ENCODE data around the gene GAL3ST1. TPM values are rescaled to one million over a fixed set of nuclear protein-coding genes. Genes with fewer than 3 reads are reported as not detected.
"Not testable (repeated sequence)": the region's sequence is repeated elsewhere in the genome, so short reads cannot be mapped to it uniquely, and the experiment has no call there.

The GAL3ST1 gene
- total and polyA plus RNA-seq, 5 experiments from 2014 or later = 1.1 to 2.7 (median 1.6) TPM; not detected in 2

- DNase-seq = peak in 1 of 10 donors; percentile 32
- H3K36me3 Mint-ChIP-seq = no peaks in the 10 kb centered on the region
- H3K4me1 Mint-ChIP-seq = no peaks in the 10 kb centered on the region
- H3K4me3 Mint-ChIP-seq = no peak overlapping the region
- ATAC-seq = no peak
- H3K9me3 Mint-ChIP-seq = no peaks in the 10 kb centered on the region
- POLR2A ChIA-PET = no interaction called here
- no peak overlapping the region for H3K27ac Mint-ChIP-seq
- no peaks in the 10 kb centered on the region for H3K27me3 Mint-ChIP-seq
These were observed 18.1 kb downstream of the GAL3ST1 start for GRCh38 chr22:30556388-30556787.

DNA sequence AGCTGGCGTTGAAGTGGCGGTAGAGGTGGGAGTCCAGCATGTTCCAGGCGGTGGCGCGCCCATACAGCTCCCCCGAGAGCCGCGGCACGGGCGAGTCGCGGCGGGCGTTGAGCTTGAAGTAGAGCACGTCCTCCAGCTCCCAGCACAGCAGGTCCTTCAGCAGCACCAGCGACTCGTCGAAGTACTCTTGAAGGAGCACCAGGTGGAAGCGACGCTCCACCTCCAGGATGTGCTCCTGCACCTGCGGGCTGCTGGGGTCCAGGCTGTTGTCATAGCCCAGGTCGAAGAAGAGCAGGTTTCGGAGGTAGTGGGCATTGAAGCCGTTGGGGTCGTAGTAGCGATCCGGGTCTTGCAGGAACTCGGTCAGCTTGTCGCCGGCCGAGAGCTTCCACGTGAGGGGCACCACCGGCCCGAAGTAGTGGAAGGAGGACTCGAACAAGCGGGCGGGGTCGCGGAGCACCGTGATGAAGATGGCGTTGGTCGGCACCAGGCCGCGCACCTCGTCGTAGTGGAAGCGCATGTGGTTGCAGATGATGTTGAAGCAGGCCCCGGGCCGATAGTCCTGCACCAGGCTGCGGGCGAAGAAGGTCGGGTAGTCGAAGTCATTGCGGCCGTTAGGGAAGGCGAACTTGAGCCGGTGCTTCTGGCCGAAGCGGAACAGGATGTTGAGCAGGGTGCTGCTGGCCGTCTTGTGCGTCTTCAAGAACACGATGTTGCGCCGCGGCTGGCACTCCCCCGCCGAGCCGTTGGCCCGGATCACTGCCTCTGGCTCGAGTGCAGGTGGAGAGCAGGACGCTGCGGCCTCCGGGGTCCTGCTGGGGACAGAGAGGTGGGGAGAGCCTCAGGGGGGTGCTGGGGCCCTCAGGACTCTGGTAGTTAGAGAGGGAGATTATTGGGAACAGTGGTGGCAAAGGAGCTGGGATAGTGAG is 18.9 kb downstream of the GAL3ST1 start:
- no peaks in the 10 kb centered on the region for H3K9me3 Mint-ChIP-seq
- H3K4me1 Mint-ChIP-seq = no peaks in the 10 kb centered on the region
- H3K27ac Mint-ChIP-seq = peak overlapping the region in 1 of 10 donors; percentile 43
- ATAC-seq = no peak
- no peaks in the 10 kb centered on the region for H3K27me3 Mint-ChIP-seq
- H3K4me3 Mint-ChIP-seq = no peak overlapping the region
- no peaks in the 10 kb centered on the region for H3K36me3 Mint-ChIP-seq
- POLR2A ChIA-PET = no interaction called here
- peak in 1 of 10 donors; percentile 54 for DNase-seq

GRCh38 chr22:30553971-30554370 is 20.5 kb downstream of the GAL3ST1 start:
- Mint-ChIP-seq H3K27ac (peak overlapping the region in 2 of 10 donors; percentile 17 to 33), H3K27me3 (peaks cover 0 to 4% (median under 1%) of the 10 kb centered on the region in 5 donors), H3K9me3 (no peaks in the 10 kb centered on the region), H3K36me3 (no peaks in the 10 kb centered on the region), H3K4me1 (no peaks in the 10 kb centered on the region), H3K4me3 (no peak overlapping the region)
- POLR2A ChIA-PET = no interaction called here
- ATAC-seq (no peak), DNase-seq (no peak)

DNA sequence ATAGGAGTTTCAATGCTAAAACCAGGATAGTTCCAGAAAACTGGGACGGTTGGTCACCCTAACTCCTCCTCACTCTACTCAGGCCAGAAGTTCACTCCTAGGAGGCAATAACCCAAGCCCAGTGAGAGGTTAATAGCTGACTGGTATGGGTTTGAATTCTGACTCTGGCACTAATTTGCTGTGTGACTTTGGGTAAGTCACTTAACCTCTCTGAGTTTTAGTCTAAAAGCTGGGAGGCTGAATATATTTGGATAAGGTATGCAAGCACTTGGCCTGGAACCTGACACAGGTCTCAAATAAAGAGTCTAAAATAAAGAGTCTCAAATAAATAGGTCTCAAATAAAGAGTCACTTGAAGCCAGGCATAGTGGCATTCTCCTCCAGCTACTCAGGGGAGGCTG is 21.7 kb downstream of the GAL3ST1 start:
- Mint-ChIP-seq H3K4me1 (no peaks in the 10 kb centered on the region), H3K36me3 (no peaks in the 10 kb centered on the region), H3K27ac (no peak overlapping the region), H3K9me3 (no peaks in the 10 kb centered on the region), H3K4me3 (no peak overlapping the region), H3K27me3 (peaks cover 0 to 11% (median 4%) of the 10 kb centered on the region in 5 donors)
- no peak for DNase-seq
- no peak for ATAC-seq
- POLR2A ChIA-PET = no interaction called here

DNA sequence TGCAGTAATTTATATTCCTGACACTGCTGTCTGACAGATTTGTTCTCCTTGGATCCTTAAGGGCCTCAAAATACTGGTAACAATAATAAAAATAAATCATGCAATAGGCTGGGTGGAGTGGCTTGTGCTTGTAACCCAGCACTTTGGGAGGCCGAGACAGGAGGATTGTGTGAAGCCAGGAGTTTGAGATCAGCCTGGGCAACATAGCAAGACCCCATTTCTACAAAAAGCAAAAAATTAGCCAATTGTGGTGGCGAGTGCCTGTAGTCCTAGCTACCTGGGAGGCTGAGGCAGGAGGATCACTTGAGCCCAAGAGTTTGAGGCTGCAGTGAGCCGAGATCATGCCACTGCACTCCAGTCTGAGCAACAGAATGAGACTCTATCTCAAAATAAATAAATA is 22.7 kb downstream of the GAL3ST1 start:
- H3K4me3 Mint-ChIP-seq, H3K4me1 Mint-ChIP-seq, ATAC-seq, POLR2A ChIA-PET, H3K36me3 Mint-ChIP-seq, H3K9me3 Mint-ChIP-seq, H3K27ac Mint-ChIP-seq, DNase-seq: not testable (repeated sequence)
- H3K27me3 Mint-ChIP-seq = peaks cover 0 to 16% (median 6%) of the 10 kb centered on the region in 5 donors

DNA sequence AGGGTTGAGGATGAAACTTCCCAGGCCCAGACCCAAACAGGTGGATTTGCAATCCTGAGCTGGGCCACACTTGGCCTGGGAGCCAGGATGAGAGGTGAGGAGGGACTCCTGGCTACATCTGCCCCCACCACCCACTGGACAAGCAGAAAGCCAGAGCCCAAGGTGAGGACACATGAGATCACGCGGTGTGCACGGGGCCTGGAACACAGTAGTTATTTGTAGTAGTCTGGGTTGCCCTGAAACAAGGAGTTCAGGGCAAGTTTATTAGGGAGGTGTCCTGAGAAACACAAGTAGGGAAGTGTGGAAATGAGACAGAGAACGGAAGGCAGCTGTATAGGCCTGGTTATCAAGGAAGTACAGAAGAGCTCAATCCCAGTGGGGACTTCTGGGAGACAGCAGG is 27.3 kb downstream of the GAL3ST1 start:
- no peak for DNase-seq
- Mint-ChIP-seq H3K27ac (peak overlapping the region in 1 of 10 donors; percentile 61), H3K4me3 (no peak overlapping the region), H3K27me3 (peaks cover 17 to 53% (median 39%) of the 10 kb centered on the region in 5 donors), H3K9me3 (no peaks in the 10 kb centered on the region), H3K4me1 (peaks cover 0 to 7% (median 4%) of the 10 kb centered on the region in 4 donors), H3K36me3 (no peaks in the 10 kb centered on the region)
- ATAC-seq = no peak
- POLR2A ChIA-PET = no interaction called here

- Mint-ChIP-seq H3K4me1 (peaks cover 0 to 9% (median 5%) of the 10 kb centered on the region in 4 donors), H3K27ac (peak within 1 kb of the TSS in 3 of 10 donors; percentile 27 to 61 (median 43)), H3K9me3 (no peaks in the 10 kb centered on the region), H3K36me3 (no peaks in the 10 kb centered on the region), H3K27me3 (peaks cover 19 to 53% (median 39%) of the 10 kb centered on the region in 5 donors), H3K4me3 (no peak within 1 kb of the TSS)
- DNase-seq = no peak
- ATAC-seq = no peak
- POLR2A ChIA-PET = no interaction called here
These were observed 27.8 kb downstream of the GAL3ST1 start, which contains the start of gene SEC14L6 for GRCh38 chr22:30546616-30547015. TSS of gene SEC14L6 (minus strand) at chr22:30546741. CDS start at chr22:30546682, 59 bp downstream.

DNA sequence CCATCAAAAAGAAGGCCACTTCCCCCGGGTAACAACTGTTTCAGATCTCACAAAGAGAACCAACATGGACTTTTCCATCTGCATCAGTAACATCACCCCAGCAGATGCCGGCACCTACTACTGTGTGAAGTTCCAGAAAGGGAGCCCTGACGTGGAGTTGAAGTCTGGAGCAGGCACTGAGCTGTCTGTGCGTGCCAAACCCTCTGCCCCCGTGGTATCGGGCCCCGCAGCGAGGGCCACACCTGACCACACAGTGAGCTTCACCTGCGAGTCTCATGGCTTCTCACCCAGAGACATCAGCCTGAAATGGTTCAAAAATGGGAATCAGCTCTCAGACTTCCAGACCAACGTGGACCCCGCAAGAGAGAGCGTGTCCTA is 31.7 kb downstream of the GAL3ST1 start:
- ATAC-seq (no peak), DNase-seq (no peak)
- H3K4me1 Mint-ChIP-seq = peaks cover 0 to 10% (median 5%) of the 10 kb centered on the region in 4 donors
- peak overlapping the region in 6 of 10 donors; percentile 4 to 70 (median 56) for H3K4me3 Mint-ChIP-seq
- H3K36me3 Mint-ChIP-seq = no peaks in the 10 kb centered on the region
- H3K27ac Mint-ChIP-seq = no peak overlapping the region
- POLR2A ChIA-PET = no interaction called here
- peaks cover 27 to 68% (median 40%) of the 10 kb centered on the region in 5 donors for H3K27me3 Mint-ChIP-seq
- no peaks in the 10 kb centered on the region for H3K9me3 Mint-ChIP-seq

GRCh38 chr22:30541961-30542810 is 32.3 kb downstream of the GAL3ST1 start:
- no peak for DNase-seq
- no peak for ATAC-seq
- Mint-ChIP-seq H3K27ac (no peak overlapping the region), H3K9me3 (no peaks in the 10 kb centered on the region), H3K27me3 (peaks cover 27 to 71% (median 38%) of the 10 kb centered on the region in 5 donors), H3K4me3 (peak overlapping the region in 7 of 10 donors; percentile 32 to 70 (median 52)), H3K36me3 (no peaks in the 10 kb centered on the region), H3K4me1 (peaks cover 0 to 10% (median 4%) of the 10 kb centered on the region in 4 donors)
- POLR2A ChIA-PET = no interaction called here

DNA sequence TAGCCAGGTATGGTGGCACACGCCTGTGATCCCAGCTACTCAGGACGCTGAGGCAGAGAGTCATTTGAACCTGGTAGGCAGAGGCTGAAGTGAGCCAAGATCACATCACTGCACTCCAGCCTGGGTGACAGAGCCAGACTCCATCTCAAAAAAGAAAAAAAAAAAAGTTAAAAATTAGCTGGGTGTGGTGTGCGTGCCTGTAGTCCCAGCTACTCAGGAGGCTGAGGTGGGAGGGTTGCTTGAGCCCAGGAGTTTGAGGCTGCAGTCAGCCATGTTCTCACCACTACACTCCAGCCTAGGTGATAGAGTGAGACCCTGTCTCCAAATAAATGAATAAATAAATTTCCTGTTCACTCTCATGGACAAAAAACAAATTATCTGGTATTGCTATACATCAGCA is 33.0 kb downstream of the GAL3ST1 start:
- H3K36me3 Mint-ChIP-seq, DNase-seq, ATAC-seq, POLR2A ChIA-PET, H3K9me3 Mint-ChIP-seq: not testable (repeated sequence)
- peak overlapping the region in 1 of 10 donors; percentile 37 for H3K27ac Mint-ChIP-seq
- H3K4me1 Mint-ChIP-seq = peaks cover 0 to 10% (median 4%) of the 10 kb centered on the region in 4 donors
- peak overlapping the region in 7 of 10 donors; percentile 25 to 57 (median 39) for H3K4me3 Mint-ChIP-seq
- peaks cover 24 to 65% (median 38%) of the 10 kb centered on the region in 5 donors for H3K27me3 Mint-ChIP-seq

GRCh38 chr22:30539368-30539767 is 35.1 kb downstream of the GAL3ST1 start:
- POLR2A ChIA-PET = no interaction called here
- no peak overlapping the region for H3K27ac Mint-ChIP-seq
- H3K4me1 Mint-ChIP-seq = peaks cover 0 to 10% (median 4%) of the 10 kb centered on the region in 4 donors
- no peaks in the 10 kb centered on the region for H3K9me3 Mint-ChIP-seq
- H3K27me3 Mint-ChIP-seq = peaks cover 21 to 51% (median 31%) of the 10 kb centered on the region in 5 donors
- H3K4me3 Mint-ChIP-seq = no peak overlapping the region
- ATAC-seq = no peak
- H3K36me3 Mint-ChIP-seq = no peaks in the 10 kb centered on the region
- DNase-seq = no peak

DNA sequence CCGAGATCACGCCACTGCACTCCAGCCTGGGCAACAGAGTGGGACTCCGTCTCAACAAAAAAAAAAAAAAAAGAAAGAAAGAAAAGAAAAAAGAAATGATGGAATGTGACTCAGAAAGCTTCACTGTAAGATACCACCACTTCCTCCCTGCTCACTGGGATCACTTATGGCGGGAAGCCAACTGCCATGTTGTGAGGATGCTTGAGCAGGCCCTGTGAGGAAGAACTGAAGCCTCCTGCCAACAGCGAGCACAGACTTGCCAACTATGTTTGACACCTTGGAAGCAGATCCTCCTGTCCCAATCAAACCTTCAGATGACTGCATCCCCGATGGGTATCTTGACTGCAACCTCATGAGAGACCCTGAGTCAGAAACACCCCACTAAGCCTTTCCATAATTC is 36.2 kb downstream of the GAL3ST1 start:
- POLR2A ChIA-PET = no interaction called here
- no peaks in the 10 kb centered on the region for H3K36me3 Mint-ChIP-seq

More for the DNA sequence above, 36.2 kb downstream of the GAL3ST1 start:
- ATAC-seq (no peak), DNase-seq (no peak)
- peaks cover 15 to 40% (median 29%) of the 10 kb centered on the region in 5 donors for H3K27me3 Mint-ChIP-seq
- no peak overlapping the region for H3K27ac Mint-ChIP-seq
- H3K4me3 Mint-ChIP-seq = no peak overlapping the region
- H3K9me3 Mint-ChIP-seq = no peaks in the 10 kb centered on the region
- peaks cover 0 to 8% (median 4%) of the 10 kb centered on the region in 4 donors for H3K4me1 Mint-ChIP-seq

Data from naive thymus-derived CD8-positive, alpha-beta T cell (primary cell).